ENCODE measurements around the gene SKIC3.

DNA sequence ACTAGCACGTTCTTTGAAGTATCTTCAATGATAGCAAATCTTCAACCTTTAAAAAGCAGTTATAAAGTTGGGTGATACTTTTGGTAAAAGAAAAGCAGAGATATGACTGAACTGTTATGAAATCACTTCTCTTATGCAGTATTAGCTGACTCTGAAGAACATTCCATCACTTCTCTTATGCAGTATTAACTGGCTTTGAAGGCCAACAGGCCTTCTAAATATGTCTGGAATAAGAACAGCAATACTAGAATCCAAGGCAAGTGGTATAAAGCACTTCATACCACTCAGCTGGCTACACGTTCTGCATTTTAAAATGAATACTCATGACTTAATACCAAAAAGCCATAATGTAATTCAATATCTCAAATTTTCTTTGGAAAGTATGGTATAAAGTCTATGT, 17.3 kb downstream of the SKIC3 start:
- TF ChIP-seq, protein P1, sequence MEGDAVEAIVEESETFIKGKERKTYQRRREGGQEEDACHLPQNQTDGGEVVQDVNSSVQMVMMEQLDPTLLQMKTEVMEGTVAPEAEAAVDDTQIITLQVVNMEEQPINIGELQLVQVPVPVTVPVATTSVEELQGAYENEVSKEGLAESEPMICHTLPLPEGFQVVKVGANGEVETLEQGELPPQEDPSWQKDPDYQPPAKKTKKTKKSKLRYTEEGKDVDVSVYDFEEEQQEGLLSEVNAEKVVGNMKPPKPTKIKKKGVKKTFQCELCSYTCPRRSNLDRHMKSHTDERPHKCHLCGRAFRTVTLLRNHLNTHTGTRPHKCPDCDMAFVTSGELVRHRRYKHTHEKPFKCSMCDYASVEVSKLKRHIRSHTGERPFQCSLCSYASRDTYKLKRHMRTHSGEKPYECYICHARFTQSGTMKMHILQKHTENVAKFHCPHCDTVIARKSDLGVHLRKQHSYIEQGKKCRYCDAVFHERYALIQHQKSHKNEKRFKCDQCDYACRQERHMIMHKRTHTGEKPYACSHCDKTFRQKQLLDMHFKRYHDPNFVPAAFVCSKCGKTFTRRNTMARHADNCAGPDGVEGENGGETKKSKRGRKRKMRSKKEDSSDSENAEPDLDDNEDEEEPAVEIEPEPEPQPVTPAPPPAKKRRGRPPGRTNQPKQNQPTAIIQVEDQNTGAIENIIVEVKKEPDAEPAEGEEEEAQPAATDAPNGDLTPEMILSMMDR (IDR thresholded peaks at IDR 0.05): no peak
- no peak for TF ChIP-seq POLR2A (IDR thresholded peaks at IDR 0.05)

All from testis (tissue), 2 donors.